SK-N-SH (cell line): ENCODE data around the gene CETN2.

Experiments
- GABPA ChIP-seq: IDR thresholded peaks from 2 replicates; pipeline ENCODE4 v1.4.0; 2012; ENCODE audit warnings: low read depth, mild to moderate bottlenecking
- JUND ChIP-seq: IDR thresholded peaks from 2 replicates; pipeline ENCODE4 v1.4.0; 2012
- POLR2AphosphoS5 ChIP-seq: IDR thresholded peaks from 2 replicates; pipeline ENCODE4 v1.6.1; 2012; ENCODE audit warnings: low read depth, low read length
- RXRA ChIP-seq: IDR thresholded peaks from 2 replicates; pipeline ENCODE4 v1.4.0; 2012; ENCODE audit warnings: low read depth, mild to moderate bottlenecking, borderline replicate concordance
- SMC3 ChIP-seq: IDR thresholded peaks from 2 replicates; pipeline ENCODE4 v1.6.1; 2012; ENCODE audit warnings: low read depth, low read length, improper control_type of control experiment
- TEAD4 ChIP-seq: IDR thresholded peaks from 2 replicates; pipeline ENCODE4 v1.4.0; 2012; ENCODE audit warnings: mild to moderate bottlenecking, borderline replicate concordance; ENCODE audit not compliant: insufficient read depth
- TF ChIP-seq, protein P1 (sequence below): fragments of 200-600 bp; sonication (generic); IDR thresholded peaks from 2 replicates; pipeline ENCODE4 v1.6.1; 2017; ENCODE audit warnings: antibody characterized with exemption, mild to moderate bottlenecking, moderate library complexity
- TF ChIP-seq, protein P2 (sequence below): IDR thresholded peaks from 2 replicates; pipeline ENCODE4 v1.6.1; 2012; ENCODE audit warnings: mild to moderate bottlenecking, low read depth, low read length, moderate library complexity
- TF ChIP-seq, protein P3 (sequence below): fragments of 150-350 bp; IDR thresholded peaks from 2 replicates; pipeline ENCODE4 v1.6.1; 2017; ENCODE audit warnings: antibody characterized with exemption, low read length, low read depth, borderline replicate concordance
- TF ChIP-seq, protein P4 (sequence below): IDR thresholded peaks from 2 replicates; pipeline ENCODE4 v1.4.0; 2012; ENCODE audit warnings: low read depth

DNA sequence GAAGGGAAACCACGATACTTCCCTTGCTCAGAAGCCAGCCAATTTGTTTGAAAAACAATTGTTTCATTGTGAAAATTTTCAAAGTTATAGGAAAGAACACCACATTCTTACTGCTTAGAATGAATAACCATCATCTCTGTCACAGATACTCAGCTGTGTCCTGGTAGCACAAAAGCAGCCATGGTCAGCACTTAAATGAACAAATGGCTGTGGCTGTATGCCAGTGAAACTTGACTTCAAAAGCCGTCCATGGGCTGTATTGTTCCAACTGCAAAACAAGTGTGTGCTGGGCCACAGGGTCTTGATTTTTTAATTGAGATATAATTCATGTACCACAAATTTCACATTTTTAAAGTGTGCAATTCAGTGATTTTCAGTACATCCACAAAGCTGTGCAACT is 19.9 kb upstream of the CETN2 start:
- no peak for TF ChIP-seq JUND
- TF ChIP-seq, protein P1, sequence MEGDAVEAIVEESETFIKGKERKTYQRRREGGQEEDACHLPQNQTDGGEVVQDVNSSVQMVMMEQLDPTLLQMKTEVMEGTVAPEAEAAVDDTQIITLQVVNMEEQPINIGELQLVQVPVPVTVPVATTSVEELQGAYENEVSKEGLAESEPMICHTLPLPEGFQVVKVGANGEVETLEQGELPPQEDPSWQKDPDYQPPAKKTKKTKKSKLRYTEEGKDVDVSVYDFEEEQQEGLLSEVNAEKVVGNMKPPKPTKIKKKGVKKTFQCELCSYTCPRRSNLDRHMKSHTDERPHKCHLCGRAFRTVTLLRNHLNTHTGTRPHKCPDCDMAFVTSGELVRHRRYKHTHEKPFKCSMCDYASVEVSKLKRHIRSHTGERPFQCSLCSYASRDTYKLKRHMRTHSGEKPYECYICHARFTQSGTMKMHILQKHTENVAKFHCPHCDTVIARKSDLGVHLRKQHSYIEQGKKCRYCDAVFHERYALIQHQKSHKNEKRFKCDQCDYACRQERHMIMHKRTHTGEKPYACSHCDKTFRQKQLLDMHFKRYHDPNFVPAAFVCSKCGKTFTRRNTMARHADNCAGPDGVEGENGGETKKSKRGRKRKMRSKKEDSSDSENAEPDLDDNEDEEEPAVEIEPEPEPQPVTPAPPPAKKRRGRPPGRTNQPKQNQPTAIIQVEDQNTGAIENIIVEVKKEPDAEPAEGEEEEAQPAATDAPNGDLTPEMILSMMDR: no peak
- no peak for TF ChIP-seq RXRA
- TF ChIP-seq, protein P2, sequence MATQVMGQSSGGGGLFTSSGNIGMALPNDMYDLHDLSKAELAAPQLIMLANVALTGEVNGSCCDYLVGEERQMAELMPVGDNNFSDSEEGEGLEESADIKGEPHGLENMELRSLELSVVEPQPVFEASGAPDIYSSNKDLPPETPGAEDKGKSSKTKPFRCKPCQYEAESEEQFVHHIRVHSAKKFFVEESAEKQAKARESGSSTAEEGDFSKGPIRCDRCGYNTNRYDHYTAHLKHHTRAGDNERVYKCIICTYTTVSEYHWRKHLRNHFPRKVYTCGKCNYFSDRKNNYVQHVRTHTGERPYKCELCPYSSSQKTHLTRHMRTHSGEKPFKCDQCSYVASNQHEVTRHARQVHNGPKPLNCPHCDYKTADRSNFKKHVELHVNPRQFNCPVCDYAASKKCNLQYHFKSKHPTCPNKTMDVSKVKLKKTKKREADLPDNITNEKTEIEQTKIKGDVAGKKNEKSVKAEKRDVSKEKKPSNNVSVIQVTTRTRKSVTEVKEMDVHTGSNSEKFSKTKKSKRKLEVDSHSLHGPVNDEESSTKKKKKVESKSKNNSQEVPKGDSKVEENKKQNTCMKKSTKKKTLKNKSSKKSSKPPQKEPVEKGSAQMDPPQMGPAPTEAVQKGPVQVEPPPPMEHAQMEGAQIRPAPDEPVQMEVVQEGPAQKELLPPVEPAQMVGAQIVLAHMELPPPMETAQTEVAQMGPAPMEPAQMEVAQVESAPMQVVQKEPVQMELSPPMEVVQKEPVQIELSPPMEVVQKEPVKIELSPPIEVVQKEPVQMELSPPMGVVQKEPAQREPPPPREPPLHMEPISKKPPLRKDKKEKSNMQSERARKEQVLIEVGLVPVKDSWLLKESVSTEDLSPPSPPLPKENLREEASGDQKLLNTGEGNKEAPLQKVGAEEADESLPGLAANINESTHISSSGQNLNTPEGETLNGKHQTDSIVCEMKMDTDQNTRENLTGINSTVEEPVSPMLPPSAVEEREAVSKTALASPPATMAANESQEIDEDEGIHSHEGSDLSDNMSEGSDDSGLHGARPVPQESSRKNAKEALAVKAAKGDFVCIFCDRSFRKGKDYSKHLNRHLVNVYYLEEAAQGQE: no peak
- no peak for TF ChIP-seq TEAD4
- TF ChIP-seq, protein P3, sequence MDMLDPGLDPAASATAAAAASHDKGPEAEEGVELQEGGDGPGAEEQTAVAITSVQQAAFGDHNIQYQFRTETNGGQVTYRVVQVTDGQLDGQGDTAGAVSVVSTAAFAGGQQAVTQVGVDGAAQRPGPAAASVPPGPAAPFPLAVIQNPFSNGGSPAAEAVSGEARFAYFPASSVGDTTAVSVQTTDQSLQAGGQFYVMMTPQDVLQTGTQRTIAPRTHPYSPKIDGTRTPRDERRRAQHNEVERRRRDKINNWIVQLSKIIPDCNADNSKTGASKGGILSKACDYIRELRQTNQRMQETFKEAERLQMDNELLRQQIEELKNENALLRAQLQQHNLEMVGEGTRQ: no peak
- TF ChIP-seq GABPA: no peak
- no peak for TF ChIP-seq POLR2AphosphoS5
- TF ChIP-seq, protein P4, sequence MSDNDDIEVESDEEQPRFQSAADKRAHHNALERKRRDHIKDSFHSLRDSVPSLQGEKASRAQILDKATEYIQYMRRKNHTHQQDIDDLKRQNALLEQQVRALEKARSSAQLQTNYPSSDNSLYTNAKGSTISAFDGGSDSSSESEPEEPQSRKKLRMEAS: no peak
- TF ChIP-seq SMC3: no peak
